GM12878 (cell line): ENCODE measurements around the gene ELL. TPM values are rescaled to one million over a fixed set of nuclear protein-coding genes. Genes with fewer than 3 reads are reported as not detected.
A peak's percentile ranks its signal among the peaks of the same experiment; 100 is the strongest.

Experiments used
- ASH2L ChIP-seq: fragments of 300-600, 200-600 bp; sonication (generic); IDR thresholded peaks from 2 replicates; pipeline ENCODE4 v1.6.1; 2017; ENCODE audit warnings: low read depth, mild to moderate bottlenecking, borderline replicate concordance
- BMI1 ChIP-seq: fragments of 450-650 bp; IDR thresholded peaks from 2 replicates; pipeline ENCODE4 v1.6.1; 2016; ENCODE audit warnings: mild to moderate bottlenecking, moderate library complexity, borderline replicate concordance
- CHD1 ChIP-seq: IDR thresholded peaks from 2 replicates; pipeline ENCODE4 v1.6.1; 2012; ENCODE audit warnings: low read depth, low read length, improper control_type of control experiment
- CHD2 ChIP-seq: IDR thresholded peaks from 2 replicates; pipeline ENCODE4 v1.6.1; 2011; ENCODE audit warnings: low read depth, low read length, improper control_type of control experiment, borderline replicate concordance
- E2F8 ChIP-seq: fragments of 450-650 bp; IDR thresholded peaks from 2 replicates; pipeline ENCODE4 v1.6.1; 2018; ENCODE audit warnings: mild to moderate bottlenecking, low read depth, moderate library complexity; ENCODE audit not compliant: partially characterized antibody
- E4F1 ChIP-seq: fragments of 450-650 bp; IDR thresholded peaks from 2 replicates; pipeline ENCODE4 v1.6.1; 2018; ENCODE audit warnings: borderline replicate concordance, mild to moderate bottlenecking; ENCODE audit not compliant: partially characterized antibody
- GABPA ChIP-seq: IDR thresholded peaks from 2 replicates; pipeline ENCODE4 v1.6.1; 2014; ENCODE audit warnings: antibody characterized with exemption, low read depth, mild to moderate bottlenecking, inconsistent platforms
- IRF4 ChIP-seq: IDR thresholded peaks from 2 replicates; pipeline ENCODE4 v1.6.1; 2011; ENCODE audit warnings: low read depth, low read length
- NBN ChIP-seq: fragments of 450-650 bp; IDR thresholded peaks from 2 replicates; pipeline ENCODE4 v1.6.1; 2016
- NKRF ChIP-seq: fragments of 450-650 bp; conservative IDR thresholded peaks from 2 replicates; pipeline ENCODE4 v1.6.1; 2017; ENCODE audit warnings: mild to moderate bottlenecking, moderate library complexity
- PAX5 ChIP-seq: IDR thresholded peaks from 2 replicates; pipeline ENCODE4 v1.6.1; 2011; ENCODE audit warnings: low read depth, low read length, borderline replicate concordance
- PML ChIP-seq: IDR thresholded peaks from 2 replicates; pipeline ENCODE4 v1.6.1; 2012; ENCODE audit warnings: low read length, inconsistent platforms
- RAD51 ChIP-seq: fragments of 450-650 bp; IDR thresholded peaks from 2 replicates; pipeline ENCODE4 v1.6.1; 2016; ENCODE audit warnings: moderate library complexity, mild to moderate bottlenecking, inconsistent platforms
- RCOR1 ChIP-seq: conservative IDR thresholded peaks from 2 replicates; pipeline ENCODE4 v1.6.1; 2012; ENCODE audit warnings: low read depth, low read length, improper control_type of control experiment
- SMAD1 ChIP-seq: fragments of 450-650 bp; IDR thresholded peaks from 2 replicates; pipeline ENCODE4 v1.6.1; 2018; ENCODE audit warnings: mild to moderate bottlenecking, low read depth; ENCODE audit not compliant: partially characterized antibody
- SRF ChIP-seq, 2 experiments: IDR thresholded peaks; 2 replicates each; pipeline ENCODE4 v1.6.1; 2011; ENCODE audit warnings: low read depth in 2 of 2, low read length in 2 of 2, mild to moderate bottlenecking in 1 of 2, moderate library complexity in 1 of 2
- SUZ12 ChIP-seq: fragments of 200-600 bp; sonication (generic); IDR thresholded peaks from one replicate; pipeline ENCODE4 v1.6.1; 2018; ENCODE audit warnings: antibody characterized with exemption, mild to moderate bottlenecking; ENCODE audit not compliant: unreplicated experiment
- TAF1 ChIP-seq: IDR thresholded peaks from 2 replicates; pipeline ENCODE4 v1.6.1; 2011; ENCODE audit warnings: mild to moderate bottlenecking, low read depth, low read length, borderline replicate concordance
- polyA plus RNA-seq, 11 experiments: library from polyadenylated mRNA; depleted of rRNA in 4 of 11; unstranded in 6 of 11; stranded (reverse) in 5 of 11; fragments of >200 nt; fragmentation: Nextera tagmentation in 4 of 11; fragmentation: Illumina TruSeq in 1 of 11; extraction: Ambion mirVana in 4 of 11; extraction: Trizol in 1 of 11; gene quantifications; 1 replicate in 1 of 11; 2 replicates in 10 of 11; pipeline versions ENCODE4 v1.2.1 to v1.2.3, GENCODE V29; 2011 to 2016; ENCODE audit warnings: inconsistent platforms in 2 of 11, missing spikeins in 2 of 11, low read depth in 1 of 11
- total RNA-seq, 4 experiments: library from RNA; depleted of rRNA in 3 of 4; stranded (reverse); fragments of >200 nt in 3 of 4; fragmentation: Illumina TruSeq in 1 of 4; extraction: Trizol in 1 of 4; gene quantifications; 2 replicates each; pipeline versions ENCODE4 v1.2.1 to v1.2.3, GENCODE V29; 2013 to 2021
- TF ChIP-seq, protein P1 (sequence below): fragments of 450-650 bp; IDR thresholded peaks from 2 replicates; pipeline ENCODE4 v1.6.1; 2017; ENCODE audit warnings: antibody characterized with exemption, mild to moderate bottlenecking, moderate library complexity
- TF ChIP-seq, protein P2 (sequence below): IDR thresholded peaks from 2 replicates; pipeline ENCODE4 v1.6.1; 2012; ENCODE audit warnings: low read length, inconsistent platforms

The ELL gene
- total and polyA plus RNA-seq, 10 of the 15 experiments (the other 5 are each of a cell fraction or from before 2014, with no cell fraction given): 0.91 to 25.0 (median 9.1) TPM

DNA sequence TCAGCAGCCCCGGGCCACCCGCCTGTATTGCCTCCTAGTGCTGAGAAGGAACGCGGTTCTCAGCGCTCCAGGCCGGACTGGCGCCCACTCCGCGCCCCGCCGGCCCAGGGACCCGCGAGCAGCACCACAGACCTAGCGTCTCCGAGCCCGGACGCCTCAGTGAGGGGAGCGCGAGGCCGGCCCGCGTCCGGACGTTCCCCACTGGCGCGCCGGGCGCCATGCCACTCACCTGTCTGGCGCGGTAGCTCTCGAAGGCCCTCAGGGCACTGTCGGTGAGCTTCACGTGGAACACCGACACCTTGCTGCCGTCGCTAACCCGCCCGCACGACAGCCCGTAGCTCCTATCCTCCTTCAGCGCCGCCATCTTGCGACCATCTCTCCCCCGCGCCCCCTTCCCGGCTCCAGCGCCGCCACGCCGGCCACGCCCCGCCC is at the start of gene ELL (continued):
- TF ChIP-seq E2F8 (no peak), PML (no peak; the same call in 1 of the 2 replicates), IRF4 (no peak), GABPA (no peak), CHD2 (no peak), NBN (no peak; the same call in 1 of the 2 replicates), SUZ12 (no peak), BMI1 (no peak), RCOR1 (no peak), CHD1 (no peak), SRF (IDR thresholded peaks at IDR 0.05; ENCODE audit: low read depth in 2 of 2, low read length in 2 of 2) (no peak), RAD51 (no peak), ASH2L (no peak), SMAD1 (no peak), E4F1 (no peak), TAF1 (peak; percentile 92), NKRF (peak; percentile 87), PAX5 (no peak)
- TF ChIP-seq, protein P1, sequence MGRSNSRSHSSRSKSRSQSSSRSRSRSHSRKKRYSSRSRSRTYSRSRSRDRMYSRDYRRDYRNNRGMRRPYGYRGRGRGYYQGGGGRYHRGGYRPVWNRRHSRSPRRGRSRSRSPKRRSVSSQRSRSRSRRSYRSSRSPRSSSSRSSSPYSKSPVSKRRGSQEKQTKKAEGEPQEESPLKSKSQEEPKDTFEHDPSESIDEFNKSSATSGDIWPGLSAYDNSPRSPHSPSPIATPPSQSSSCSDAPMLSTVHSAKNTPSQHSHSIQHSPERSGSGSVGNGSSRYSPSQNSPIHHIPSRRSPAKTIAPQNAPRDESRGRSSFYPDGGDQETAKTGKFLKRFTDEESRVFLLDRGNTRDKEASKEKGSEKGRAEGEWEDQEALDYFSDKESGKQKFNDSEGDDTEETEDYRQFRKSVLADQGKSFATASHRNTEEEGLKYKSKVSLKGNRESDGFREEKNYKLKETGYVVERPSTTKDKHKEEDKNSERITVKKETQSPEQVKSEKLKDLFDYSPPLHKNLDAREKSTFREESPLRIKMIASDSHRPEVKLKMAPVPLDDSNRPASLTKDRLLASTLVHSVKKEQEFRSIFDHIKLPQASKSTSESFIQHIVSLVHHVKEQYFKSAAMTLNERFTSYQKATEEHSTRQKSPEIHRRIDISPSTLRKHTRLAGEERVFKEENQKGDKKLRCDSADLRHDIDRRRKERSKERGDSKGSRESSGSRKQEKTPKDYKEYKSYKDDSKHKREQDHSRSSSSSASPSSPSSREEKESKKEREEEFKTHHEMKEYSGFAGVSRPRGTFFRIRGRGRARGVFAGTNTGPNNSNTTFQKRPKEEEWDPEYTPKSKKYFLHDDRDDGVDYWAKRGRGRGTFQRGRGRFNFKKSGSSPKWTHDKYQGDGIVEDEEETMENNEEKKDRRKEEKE: no peak
- TF ChIP-seq, protein P2, sequence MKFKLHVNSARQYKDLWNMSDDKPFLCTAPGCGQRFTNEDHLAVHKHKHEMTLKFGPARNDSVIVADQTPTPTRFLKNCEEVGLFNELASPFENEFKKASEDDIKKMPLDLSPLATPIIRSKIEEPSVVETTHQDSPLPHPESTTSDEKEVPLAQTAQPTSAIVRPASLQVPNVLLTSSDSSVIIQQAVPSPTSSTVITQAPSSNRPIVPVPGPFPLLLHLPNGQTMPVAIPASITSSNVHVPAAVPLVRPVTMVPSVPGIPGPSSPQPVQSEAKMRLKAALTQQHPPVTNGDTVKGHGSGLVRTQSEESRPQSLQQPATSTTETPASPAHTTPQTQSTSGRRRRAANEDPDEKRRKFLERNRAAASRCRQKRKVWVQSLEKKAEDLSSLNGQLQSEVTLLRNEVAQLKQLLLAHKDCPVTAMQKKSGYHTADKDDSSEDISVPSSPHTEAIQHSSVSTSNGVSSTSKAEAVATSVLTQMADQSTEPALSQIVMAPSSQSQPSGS: no peak
